ENCODE measurements around the gene MCAT.

The MCAT gene

GRCh38 chr22:43173566-43173965, 30.4 kb upstream of the MCAT start:
- FAIRE-seq (no peak), DNase-seq (ENCODE audit: low spot score) (no peak)

DNA sequence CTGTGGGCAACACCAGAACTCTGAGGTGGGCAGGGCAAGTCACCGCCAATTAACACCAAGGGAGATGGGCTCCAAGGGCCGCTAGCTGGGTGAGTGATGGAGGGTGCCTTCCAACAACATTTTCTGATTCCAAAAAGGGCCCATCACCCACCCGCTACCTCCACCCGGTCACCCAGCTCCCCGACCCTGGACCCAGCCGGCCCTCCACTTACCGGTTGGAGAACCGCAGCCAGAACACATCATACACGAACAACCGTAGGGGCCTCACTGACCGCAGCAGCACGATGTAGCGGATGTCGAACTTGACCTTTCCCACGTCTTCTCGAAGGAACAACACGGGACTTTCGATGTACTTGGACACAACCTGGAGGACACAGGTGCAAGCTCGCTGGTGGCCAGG, 29.0 kb upstream of the MCAT start:
- FAIRE-seq: no peak
- DNase-seq (ENCODE audit: low spot score): no peak

DNA sequence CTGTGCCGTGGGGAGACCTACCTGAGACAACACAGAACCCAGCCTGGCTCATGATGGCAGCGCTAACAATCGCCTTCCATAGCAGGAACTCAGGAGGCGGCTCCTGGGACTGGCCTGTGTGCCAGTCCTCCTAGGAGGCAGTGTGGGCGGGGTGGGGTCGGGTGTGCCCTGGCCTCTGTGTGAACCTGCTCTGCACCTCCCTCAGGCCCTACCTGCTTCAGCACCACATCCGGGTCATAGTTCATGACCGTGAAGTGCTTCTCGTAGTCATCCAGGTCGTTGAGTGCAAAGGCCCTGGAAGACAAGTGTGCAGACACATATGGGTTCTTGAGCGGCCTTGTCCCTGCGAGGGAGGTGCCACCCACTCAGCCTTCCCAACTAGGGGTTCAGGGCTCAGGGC, 28.4 kb upstream of the MCAT start:
- FAIRE-seq (no peak), DNase-seq (ENCODE audit: low spot score) (no peak)

- no peak for DNase-seq (ENCODE audit: low spot score)
- no peak for FAIRE-seq
Measured at GRCh38 chr22:43171019-43171491, 27.9 kb upstream of the MCAT start.

DNA sequence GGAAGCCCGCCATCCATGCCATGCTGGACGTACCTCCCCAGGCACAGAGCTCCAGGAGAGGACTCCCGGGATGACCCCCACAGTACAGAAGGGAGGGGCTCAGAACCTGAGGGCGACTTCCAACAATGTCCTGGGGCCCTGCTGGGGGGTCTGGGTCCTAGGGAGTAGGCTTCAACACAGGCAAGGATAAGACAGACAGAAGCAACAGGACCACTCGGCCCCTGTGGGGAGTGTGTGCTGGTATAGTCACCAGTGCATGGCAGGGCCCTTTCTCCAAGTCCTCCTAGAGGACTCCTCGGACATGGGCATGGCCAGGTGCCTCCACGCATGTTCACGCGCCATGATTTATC, 26.9 kb upstream of the MCAT start:
- DNase-seq (ENCODE audit: low spot score): no peak
- FAIRE-seq: no peak

DNA sequence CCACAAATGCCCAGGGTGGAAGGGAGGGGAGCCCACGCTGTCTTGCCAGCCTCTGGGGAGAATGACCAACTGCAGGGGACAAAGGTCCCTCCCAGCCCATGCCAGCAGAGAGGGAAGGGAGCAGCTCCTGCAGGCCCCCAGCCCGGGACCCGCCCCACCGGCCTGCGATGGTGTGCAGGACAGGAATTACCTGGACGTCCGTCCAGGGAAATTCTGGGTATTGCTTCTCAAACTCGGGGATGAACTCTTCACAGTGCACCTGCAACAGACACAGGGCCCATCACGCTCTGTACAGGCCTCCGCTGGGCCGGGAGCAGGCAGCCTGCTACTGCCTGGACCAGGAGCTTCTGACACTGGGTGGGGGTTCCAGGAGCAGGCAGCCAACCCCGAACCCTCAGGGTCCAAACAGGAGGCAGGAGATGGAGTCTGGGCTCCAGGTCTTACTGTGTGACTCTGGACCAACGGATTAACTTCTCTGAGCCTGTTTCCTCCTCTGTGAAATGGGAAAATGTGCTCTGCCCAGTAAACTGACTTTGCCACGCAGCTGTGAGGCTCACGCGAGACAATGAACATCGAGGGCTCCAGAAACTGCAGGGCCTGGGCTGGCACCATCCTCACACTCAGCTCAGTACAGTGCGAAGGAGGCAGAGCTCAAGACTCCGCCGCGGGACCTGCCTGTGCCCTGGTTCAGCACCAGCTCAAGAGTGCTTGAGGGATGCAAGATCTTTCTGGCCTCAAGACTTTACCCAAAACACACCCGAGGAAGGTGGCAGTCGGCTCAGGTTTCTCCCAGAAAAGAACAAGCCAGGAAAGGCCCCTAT, 26.3 kb upstream of the MCAT start:
- no peak for DNase-seq (ENCODE audit: low spot score)
- FAIRE-seq: no peak

DNA sequence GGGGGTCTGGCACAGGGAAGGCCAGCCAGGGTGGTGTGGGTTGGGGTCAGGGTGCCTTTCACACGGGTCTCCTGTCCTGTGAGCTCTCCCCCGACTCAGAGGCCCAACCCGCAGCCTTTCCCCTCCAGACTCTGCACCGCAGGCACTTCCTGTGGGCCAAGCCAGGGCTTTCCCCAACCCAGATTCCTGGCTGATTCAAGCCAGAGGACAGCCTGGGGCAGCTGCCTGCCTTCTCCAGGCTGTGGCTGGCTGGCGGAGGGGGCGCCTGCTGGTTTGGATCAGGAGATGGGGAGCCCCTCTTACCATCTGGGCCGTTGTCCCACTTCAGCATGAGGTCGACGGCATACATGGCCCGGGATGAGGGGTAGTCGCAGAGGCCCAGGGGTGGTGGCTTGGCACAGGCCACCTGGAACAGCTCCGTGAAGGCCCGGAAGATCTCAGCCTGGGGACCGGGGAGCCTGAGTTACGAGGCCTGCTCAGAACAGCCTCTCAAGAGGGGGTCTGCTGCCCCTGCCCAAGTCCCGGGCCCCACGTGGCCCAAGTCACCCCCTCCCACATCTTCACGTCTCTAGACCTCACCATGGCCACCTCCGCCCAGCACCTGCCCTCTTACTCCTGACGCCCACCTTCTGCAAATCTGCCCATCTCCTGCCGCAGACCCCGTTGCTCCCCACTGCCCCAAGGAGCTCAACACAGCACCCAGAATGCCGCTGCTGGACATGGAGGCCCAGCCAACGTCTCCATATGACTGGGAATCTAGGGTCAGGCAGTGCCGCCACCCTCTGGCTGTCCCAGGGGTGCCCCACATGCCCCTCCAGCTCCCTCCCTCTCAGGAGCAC, 25.5 kb upstream of the MCAT start:
- FAIRE-seq (no peak), DNase-seq (ENCODE audit: low spot score) (no peak)

DNA sequence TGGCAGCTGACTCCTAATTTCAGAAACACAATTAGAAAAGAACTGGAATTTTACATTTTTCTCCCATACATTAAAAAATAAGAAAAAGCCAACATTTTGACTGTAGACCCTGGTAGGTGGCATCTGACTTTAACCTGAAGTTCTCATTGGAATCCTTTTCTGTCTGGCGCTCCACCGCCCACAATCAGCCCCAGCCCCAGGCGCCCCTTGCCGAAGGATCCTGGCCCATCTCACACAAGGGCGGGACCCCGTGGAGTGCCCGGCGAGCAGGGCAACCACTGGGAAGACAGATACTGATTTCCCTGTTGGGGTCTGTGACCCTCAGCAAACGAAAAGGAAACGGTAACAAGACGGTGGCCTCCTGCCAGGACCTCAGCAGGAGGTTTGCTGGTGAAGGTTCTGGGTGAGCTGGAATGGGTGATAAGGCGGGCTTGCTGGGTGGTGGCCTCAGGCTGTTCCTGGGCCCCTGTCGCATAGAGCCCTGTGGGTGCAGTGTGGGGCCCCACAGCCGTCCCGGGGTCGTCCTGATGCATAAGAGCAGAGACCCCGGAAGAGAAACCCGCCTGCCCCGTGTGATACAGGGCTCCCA, 23.9 kb upstream of the MCAT start:
- DNase-seq (ENCODE audit: low spot score): no peak
- no peak for FAIRE-seq

DNA sequence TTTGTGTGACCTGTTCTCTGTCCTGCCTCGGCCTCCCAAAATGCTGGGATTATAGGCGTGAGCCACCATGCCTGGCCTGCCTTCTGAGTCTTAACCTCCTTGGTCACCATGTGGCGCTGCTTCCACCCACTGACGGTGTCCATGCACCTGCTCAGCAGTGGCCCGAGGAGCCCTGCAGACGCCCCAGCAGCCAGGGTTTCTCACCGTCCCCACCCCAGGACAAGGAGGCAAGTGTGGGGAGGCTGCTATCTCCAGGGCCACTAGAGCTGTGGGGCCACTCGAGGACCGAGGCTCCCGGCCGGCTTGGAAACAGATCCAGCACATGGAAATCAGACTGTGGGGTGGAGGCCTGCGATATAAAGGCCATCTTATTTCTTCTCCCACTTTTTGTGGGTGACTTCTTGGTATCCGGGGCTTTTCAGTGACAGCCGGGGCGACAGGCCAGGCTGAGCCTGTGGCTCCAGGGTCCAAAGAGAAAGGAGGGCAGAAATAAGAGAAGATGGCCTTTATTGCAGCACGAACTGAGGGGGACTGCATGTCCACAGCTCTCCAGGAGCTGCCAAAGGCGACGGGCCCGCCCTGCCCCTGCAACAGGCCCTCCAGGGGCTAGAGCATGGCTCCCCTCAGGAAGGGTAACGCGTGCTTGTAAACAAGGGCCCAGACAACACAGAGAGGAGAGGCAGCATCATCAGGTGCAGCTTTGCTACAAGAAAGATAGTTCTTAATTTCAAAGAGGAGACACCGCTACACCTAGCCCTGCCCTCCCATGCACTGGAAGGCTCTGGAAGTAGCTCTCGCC, 23.1 kb upstream of the MCAT start:
- no peak for FAIRE-seq
- DNase-seq (ENCODE audit: low spot score): no peak

GRCh38 chr22:43164636-43165035, 21.4 kb upstream of the MCAT start:
- FAIRE-seq: no peak
- DNase-seq (ENCODE audit: low spot score): no peak

DNA sequence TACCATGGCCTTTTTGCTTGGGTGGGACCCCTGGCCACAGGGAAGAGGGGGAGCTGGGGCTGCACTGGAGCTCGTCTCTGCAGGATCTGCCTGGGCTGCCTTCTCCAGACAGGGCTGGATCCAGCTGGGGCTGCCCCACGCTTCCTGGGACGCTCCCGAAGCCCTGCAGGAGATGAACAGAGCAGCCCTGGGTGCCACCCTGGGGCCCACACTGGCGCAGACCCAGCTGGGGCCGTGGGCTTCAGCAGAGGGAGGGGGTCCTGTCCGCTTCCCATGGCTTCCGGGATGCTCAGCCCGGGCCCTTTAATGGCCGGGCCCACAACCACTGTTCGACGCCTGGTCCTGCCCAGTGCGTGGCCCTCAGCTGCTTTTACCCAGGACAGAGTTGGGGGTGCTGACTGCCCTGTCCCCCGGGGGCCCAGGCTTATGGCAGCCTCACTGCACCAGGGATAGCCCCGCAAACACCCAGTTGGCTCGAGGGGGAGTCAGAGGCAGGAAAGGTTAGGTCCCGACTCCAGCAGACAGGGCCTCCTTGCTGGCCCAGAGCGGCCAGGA, 20.1 kb upstream of the MCAT start:
- DNase-seq (ENCODE audit: low spot score) (no peak), FAIRE-seq (no peak)

- DNase-seq (ENCODE audit: low spot score): no peak
Measured at GRCh38 chr22:43162412-43163150, 19.4 kb upstream of the MCAT start.

DNA sequence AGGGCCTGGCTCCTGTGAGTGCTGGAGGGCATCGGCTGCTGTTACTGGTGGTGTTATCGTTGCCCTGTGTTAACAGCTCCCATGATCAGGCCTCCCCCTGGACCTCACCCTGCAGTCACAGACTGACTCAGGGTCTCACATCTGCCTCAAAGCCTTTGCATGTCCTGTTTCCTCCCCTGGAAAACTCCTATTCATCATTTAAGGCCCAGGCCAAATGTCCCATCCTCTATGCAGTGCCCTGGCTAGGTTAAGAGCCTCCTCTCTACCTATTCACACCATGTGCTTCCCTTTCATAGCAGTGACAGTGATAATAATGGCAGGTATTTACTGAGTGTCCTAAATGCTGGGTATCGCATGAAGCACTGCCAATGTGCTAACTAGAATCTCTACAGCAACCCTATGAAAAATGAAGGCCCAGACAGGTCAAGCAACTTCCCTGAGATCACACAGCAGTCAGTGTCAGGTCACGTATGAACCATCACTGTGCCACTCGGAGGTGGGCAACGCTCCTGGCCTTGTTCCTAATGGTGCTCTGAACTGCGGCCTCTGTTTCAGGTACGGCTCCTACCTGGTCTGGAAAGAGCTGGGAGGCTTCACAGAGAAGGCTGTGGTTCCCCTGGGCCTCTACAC, 17.4 kb upstream of the MCAT start:
- FAIRE-seq: no peak

More at GRCh38 chr22:43162412-43163150, 19.4 kb upstream of the MCAT start:
- no peak for FAIRE-seq

DNA sequence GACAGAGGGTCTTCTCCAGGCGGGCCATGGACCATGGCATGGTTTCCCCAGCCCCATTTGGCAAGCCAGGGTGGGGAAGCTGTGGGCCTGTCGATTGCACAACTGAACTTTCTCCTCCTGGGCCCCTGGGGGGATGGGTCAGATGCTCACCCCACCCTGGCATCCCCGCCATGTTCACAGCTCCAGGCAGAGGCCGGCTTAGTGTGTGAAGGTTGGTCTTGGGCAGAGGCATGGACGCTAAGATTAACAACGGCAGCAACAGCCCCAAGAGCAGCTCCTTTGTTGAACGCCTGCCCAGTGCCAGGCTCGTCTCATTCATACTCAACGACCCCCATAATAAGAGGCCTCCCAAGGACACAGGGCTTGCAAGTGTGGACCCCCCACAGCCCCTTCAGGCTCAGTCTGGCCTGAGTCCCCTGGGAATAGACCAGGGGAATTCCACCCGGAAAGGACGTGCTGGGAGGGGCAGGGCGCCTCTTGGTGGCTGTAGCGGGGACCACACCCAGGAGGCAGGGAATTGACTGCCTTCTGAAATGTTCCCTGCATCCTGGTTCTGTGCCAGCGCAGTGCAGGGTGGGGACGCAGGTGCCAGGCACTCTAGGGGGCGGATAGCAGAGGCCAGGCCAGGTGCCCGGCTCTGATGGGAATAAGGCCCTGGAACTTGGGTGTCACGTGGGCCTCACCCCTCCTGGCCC, 16.4 kb upstream of the MCAT start:
- no peak for DNase-seq (ENCODE audit: low spot score)

More for the DNA sequence above, 17.4 kb upstream of the MCAT start:
- DNase-seq (ENCODE audit: low spot score): no peak

DNA sequence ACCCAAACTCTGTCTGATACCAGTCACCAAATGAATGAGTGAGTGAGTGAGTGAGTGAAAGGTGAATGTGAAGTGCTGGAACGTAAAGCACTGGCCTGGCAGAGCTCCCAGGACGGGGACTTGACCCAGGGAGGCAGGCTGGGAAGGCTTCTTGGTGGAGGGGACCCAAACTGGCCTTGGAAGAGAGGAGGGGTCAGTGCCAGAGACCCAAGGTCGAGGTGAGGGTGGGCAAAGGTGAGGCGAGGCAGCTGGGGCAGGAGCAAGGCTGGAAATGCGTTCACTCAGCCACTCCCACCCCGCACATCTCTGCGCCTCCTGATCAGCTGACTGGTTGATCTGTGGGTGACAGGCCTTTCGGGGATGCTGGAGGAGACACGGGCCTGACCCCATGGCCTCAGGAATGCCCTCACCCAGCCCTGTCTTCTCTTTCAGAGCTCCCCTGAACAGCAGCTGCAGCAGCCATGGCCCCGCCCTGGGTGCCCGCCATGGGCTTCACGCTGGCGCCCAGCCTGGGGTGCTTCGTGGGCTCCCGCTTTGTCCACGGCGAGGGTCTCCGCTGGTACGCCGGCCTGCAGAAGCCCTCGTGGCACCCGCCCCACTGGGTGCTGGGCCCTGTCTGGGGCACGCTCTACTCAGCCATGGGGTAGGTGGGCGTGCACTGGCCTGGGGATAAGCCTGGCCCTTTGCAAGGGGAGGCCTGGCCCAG, 15.7 kb upstream of the MCAT start:
- no peak for FAIRE-seq
- no peak for DNase-seq (ENCODE audit: low spot score)

More for the DNA sequence above, 16.4 kb upstream of the MCAT start:
- FAIRE-seq: no peak

DNA sequence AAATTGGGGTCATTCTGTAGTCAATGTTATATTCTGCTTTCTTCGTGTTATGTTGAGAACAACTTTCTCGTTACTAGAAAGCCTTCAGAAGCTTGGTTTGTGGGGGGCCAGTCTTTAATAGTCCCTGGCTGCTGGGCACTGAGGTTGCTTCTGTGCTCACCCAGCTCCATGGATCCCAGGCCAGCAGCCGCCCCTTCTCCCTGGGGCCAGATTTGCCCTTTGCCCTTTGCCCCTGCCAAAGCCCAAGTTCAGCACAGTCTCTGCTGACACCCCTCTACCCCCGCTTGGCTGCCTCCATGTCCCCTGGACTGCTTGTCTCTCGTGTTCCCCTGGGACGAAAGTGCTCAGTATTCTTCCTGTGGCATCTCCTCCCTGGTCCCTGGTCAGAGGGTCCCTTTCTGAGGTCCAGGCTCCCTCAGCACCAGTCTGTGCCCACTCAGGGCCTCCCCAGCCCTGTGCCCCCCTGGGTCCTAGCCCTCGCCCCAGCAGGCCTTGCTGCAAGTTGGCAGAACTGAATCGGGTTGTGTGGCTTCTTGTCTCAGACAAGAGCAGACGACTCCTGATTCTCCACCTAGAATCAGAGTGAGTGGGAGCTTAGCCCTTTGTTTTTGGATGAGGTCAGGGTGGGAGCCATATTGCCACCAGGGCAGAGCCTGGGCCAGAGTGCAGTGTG, 14.8 kb upstream of the MCAT start:
- no peak for FAIRE-seq

DNA sequence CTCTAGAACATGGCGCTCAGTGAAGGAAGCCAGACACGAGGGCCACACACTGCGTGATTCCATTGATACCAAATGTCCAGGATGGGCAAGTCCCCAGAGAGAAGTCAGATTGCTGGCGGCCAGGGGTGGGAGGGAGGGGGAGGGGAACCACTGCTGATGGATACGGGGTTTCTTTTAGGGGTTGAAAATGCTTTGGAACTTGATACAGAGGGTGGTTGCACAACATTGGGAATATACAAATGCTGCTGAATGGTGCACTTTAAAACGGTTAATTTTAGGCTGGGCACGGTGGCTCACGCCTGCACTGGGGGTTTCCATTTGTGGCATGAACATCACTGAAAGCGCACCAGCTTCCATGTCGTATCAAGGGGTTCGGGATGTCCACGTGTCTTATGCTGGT, 13.2 kb upstream of the MCAT start:
- no peak for DNase-seq (ENCODE audit: low spot score)
- no peak for FAIRE-seq

More for the DNA sequence above, 14.8 kb upstream of the MCAT start:
- DNase-seq (ENCODE audit: low spot score): no peak

- no peak for FAIRE-seq
- no peak for DNase-seq (ENCODE audit: low spot score)
Measured at GRCh38 chr22:43155789-43156188, 12.6 kb upstream of the MCAT start.

Data from RCC 7860 (cell line).